Endothelial cell (in vitro differentiated cells): ENCODE data around the gene ASAP2. TPM values are rescaled to one million over a fixed set of nuclear protein-coding genes. Genes with fewer than 3 reads are reported as not detected.

Source experiments
- DNase-seq: peaks from one replicate; pipeline ENCODE4 v3.0.0; 2021; ENCODE audit warnings: low spot score
- H3K27ac Mint-ChIP-seq: one replicate; pipeline ENCODE4 v1.8.0; 2021; ENCODE audit warnings: mixed read lengths, inconsistent platforms; ENCODE audit not compliant: unreplicated experiment
- H3K27me3 Mint-ChIP-seq: one replicate; pipeline ENCODE4 v1.8.0; 2021; ENCODE audit warnings: mild to moderate bottlenecking, moderate library complexity, mixed read lengths, inconsistent platforms; ENCODE audit not compliant: unreplicated experiment
- H3K36me3 Mint-ChIP-seq: one replicate; pipeline ENCODE4 v1.8.0; 2021; ENCODE audit warnings: mild to moderate bottlenecking, low read depth, mixed read lengths, inconsistent platforms; ENCODE audit not compliant: unreplicated experiment
- H3K4me1 Mint-ChIP-seq: one replicate; pipeline ENCODE4 v1.8.0; 2021; ENCODE audit warnings: mild to moderate bottlenecking, mixed read lengths, inconsistent platforms; ENCODE audit not compliant: unreplicated experiment
- H3K4me3 Mint-ChIP-seq: one replicate; pipeline ENCODE4 v1.8.0; 2021; ENCODE audit warnings: mild to moderate bottlenecking, mixed read lengths, inconsistent platforms; ENCODE audit not compliant: unreplicated experiment
- H3K9me3 Mint-ChIP-seq: one replicate; pipeline ENCODE4 v1.8.0; 2021; ENCODE audit warnings: mixed read lengths, inconsistent platforms; ENCODE audit not compliant: unreplicated experiment
- total RNA-seq: library from RNA; stranded (reverse); fragmentation: NEBNext Ultra II Directional; extraction: Animal tissue kit (Norgen Biotek cat#: 25700); gene quantifications from one replicate; pipeline ENCODE4 v1.2.1, GENCODE V29; 2021; ENCODE audit not compliant: unreplicated experiment
- TF ChIP-seq, protein P1 (sequence below): fragments of 200-600 bp; sonication (generic); IDR thresholded peaks from one replicate; pipeline ENCODE4 v1.5.0; 2021; ENCODE audit warnings: antibody characterized with exemption; ENCODE audit not compliant: unreplicated experiment

ASAP2 gene
- total RNA-seq, 1 donor from 2014 or later: 31.8 TPM

DNA sequence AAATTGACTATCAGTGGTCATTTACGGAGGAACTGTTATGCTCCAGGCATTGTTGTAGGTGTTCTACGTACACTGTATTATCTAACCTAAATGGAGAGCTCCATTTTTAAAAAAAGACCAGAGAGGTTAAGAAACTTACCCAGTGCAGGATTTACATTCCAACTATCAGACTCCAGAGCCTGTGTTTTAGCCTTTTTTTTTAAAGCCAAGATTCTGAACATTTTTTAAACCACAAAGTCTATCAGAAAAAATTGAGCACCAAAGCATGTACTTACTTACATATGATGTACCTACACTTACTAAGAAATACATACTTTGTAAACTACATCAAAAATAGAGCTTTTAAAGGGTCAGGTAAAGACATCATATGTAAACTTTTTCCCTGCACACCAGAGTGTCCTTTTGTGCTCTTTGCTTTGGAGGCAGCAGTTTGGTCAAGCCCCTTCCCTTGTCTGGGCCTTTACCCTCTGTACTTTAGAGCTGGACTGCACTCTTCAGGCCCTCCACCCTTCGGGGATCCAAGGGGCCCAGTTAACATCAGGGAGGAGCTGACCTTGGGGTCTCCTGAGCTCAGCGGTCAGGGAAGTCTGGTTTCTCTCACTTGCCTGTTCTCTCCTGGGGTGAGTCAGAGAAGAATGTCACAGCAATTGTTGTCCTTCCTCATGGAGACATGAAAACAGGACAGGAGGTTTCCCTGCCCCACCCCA is 158.3 kb downstream of the ASAP2 start:
- H3K4me3 Mint-ChIP-seq: no peak overlapping the region
- peaks cover 17% of the 10 kb centered on the region for H3K4me1 Mint-ChIP-seq
- no peak for DNase-seq
- H3K27me3 Mint-ChIP-seq: peaks cover 4% of the 10 kb centered on the region
- peaks cover 38% of the 10 kb centered on the region for H3K36me3 Mint-ChIP-seq
- TF ChIP-seq, protein P1, sequence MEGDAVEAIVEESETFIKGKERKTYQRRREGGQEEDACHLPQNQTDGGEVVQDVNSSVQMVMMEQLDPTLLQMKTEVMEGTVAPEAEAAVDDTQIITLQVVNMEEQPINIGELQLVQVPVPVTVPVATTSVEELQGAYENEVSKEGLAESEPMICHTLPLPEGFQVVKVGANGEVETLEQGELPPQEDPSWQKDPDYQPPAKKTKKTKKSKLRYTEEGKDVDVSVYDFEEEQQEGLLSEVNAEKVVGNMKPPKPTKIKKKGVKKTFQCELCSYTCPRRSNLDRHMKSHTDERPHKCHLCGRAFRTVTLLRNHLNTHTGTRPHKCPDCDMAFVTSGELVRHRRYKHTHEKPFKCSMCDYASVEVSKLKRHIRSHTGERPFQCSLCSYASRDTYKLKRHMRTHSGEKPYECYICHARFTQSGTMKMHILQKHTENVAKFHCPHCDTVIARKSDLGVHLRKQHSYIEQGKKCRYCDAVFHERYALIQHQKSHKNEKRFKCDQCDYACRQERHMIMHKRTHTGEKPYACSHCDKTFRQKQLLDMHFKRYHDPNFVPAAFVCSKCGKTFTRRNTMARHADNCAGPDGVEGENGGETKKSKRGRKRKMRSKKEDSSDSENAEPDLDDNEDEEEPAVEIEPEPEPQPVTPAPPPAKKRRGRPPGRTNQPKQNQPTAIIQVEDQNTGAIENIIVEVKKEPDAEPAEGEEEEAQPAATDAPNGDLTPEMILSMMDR: no peak
- no peaks in the 10 kb centered on the region for H3K9me3 Mint-ChIP-seq
- H3K27ac Mint-ChIP-seq: peak overlapping the region; percentile 42

DNA sequence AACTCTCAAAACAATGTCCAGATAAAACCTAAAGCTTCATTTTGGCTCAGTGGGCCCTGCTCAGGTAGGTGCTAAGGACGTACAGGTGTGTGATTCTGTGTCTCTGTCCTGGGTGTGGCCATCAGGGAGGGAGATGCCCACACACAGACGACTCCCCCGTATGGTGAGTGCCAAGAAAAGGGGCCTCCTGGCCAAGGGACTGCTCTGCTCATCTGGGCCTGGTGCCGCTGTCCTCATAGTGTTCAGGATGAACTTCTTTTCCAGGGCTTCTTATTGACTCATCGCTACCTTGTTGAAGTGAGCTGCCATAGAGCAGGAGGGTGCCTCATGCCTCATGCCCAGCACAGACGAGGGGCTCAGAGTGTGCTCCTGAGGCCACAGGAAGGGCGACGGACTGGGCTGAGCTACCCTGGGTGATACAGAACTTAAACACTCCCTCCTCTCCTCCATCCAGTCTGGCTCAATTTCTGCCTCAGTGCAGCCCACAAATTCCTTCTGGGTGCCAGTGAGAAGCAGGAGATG is 158.9 kb downstream of the ASAP2 start:
- TF ChIP-seq, protein P1: no peak
- H3K4me3 Mint-ChIP-seq: peak overlapping the region; percentile 27
- no peak for DNase-seq
- H3K27ac Mint-ChIP-seq: peak overlapping the region; percentile 42
- peaks cover 4% of the 10 kb centered on the region for H3K27me3 Mint-ChIP-seq
- peaks cover 43% of the 10 kb centered on the region for H3K36me3 Mint-ChIP-seq
- H3K4me1 Mint-ChIP-seq: peaks cover 17% of the 10 kb centered on the region
- no peaks in the 10 kb centered on the region for H3K9me3 Mint-ChIP-seq

DNA sequence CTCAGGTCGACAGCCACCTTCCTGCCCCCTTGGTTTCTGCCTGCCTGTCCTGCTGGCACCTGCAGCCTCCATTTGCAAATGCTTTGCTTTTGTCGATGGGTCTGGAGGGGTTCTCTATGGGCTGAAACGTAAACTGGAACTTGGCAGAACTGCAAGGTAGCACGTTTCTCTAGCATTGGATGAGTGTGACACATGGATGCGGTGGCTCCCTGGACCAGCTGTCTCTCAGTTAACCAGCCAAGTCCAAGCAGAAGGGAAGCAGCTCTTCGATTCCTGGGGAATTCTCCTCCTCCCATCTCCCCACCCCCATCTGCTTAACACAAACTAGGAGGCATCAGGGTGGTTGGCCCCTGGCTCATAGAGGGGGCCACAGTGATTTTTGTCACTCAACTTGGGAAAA is 159.4 kb downstream of the ASAP2 start:
- peaks cover 43% of the 10 kb centered on the region for H3K36me3 Mint-ChIP-seq
- peaks cover 17% of the 10 kb centered on the region for H3K4me1 Mint-ChIP-seq
- no peaks in the 10 kb centered on the region for H3K9me3 Mint-ChIP-seq
- no peak overlapping the region for H3K27ac Mint-ChIP-seq
- DNase-seq: no peak
- peaks cover 4% of the 10 kb centered on the region for H3K27me3 Mint-ChIP-seq
- peak overlapping the region; percentile 25 for H3K4me3 Mint-ChIP-seq
- TF ChIP-seq, protein P1: no peak

DNA sequence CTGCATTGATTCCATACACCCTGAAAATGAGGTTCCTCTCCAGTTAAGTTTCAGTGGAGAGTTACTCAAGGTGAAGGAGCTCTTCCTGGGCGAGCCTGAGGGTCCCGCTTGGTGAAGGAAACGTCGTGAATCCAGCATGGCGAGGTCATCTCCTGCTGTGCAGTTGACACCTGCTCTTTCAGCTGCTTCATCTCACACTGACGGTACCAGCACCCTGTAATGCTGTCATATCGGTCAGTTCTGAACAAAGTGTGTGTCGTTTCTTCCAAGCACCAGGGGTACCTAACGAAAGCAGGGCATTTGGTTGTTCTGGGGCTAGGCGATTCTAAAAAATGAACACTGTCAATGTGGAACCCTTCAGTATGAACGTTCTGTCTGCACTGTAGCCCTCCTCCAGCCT is 164.1 kb downstream of the ASAP2 start:
- Mint-ChIP-seq H3K9me3 (no peaks in the 10 kb centered on the region), H3K4me3 (no peak overlapping the region), H3K36me3 (peaks cover 59% of the 10 kb centered on the region), H3K4me1 (peaks cover 13% of the 10 kb centered on the region), H3K27me3 (peaks cover 7% of the 10 kb centered on the region), H3K27ac (no peak overlapping the region)
- TF ChIP-seq, protein P1: no peak
- no peak for DNase-seq

DNA sequence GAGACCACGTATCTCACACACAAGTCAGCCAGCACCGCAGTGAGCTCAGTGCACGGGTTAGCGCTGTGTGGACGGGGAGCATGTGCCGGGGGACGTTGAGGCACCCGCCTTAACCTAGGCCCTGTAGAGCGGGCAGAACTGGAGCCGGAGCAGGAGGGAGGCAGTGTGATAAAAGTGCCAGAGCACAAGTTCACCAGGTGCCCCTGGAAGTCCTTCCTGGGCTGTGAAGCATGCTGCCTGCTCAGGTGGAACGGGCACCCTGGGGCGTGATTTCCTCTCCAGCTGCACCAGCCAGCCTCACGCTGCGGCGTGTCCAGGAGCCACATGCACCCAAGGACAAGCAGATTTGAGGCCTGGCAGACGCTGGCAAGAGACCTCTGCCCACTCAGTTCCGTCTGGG is 166.4 kb downstream of the ASAP2 start:
- Mint-ChIP-seq H3K4me1 (peaks cover 19% of the 10 kb centered on the region), H3K27me3 (peaks cover 5% of the 10 kb centered on the region), H3K36me3 (peaks cover 59% of the 10 kb centered on the region), H3K27ac (no peak overlapping the region), H3K4me3 (no peak overlapping the region), H3K9me3 (no peaks in the 10 kb centered on the region)
- TF ChIP-seq, protein P1: no peak
- DNase-seq: no peak
